Loucy (cell line): ENCODE data around the gene SCARB1.

Experiments
- EZH2phosphoT487 ChIP-seq: fragments of 200-600 bp; IDR thresholded peaks from 2 replicates; pipeline ENCODE4 v1.6.1; 2018; ENCODE audit warnings: antibody characterized with exemption, mild to moderate bottlenecking, moderate library complexity, borderline replicate concordance
- TF ChIP-seq, protein P1 (sequence below): fragments of 200-600 bp; sonication (generic); conservative IDR thresholded peaks from 2 replicates; pipeline ENCODE4 v1.5.1; 2014; ENCODE audit warnings: mild to moderate bottlenecking, antibody characterized with exemption, low read length

DNA sequence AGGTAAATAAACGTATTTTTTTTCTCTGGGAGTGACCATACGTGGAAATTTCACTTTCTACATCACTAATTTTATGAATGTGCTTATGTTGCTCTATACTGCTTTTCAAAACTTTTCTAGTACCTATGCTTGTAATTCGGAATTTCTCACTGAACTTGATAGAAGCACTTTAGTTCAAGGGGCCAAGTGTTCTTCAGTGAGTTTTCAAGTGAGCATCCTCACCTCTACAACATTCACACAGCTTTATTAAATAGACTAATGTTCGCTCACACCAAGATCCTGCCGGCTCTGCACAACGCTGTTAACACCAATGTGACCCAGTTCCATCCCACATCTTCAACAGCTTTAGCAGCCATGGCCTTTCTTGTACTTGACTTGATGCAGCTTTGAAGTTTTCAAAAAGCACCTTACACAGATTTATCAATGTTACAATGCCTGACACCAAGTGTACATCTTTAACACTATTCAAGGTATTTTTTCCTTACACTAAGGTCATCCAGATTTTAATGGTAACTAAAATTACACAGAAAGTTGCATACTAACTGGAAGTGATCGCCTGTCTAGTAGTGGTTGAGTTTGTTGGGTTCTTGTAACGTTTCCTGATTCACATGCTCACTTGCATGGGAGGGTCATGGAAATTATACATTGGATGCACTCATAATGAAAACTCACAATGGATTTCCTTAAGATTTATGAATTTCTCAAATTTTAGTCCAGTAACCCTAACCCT lies 46.3 kb upstream of the SCARB1 start:
- TF ChIP-seq, protein P1, sequence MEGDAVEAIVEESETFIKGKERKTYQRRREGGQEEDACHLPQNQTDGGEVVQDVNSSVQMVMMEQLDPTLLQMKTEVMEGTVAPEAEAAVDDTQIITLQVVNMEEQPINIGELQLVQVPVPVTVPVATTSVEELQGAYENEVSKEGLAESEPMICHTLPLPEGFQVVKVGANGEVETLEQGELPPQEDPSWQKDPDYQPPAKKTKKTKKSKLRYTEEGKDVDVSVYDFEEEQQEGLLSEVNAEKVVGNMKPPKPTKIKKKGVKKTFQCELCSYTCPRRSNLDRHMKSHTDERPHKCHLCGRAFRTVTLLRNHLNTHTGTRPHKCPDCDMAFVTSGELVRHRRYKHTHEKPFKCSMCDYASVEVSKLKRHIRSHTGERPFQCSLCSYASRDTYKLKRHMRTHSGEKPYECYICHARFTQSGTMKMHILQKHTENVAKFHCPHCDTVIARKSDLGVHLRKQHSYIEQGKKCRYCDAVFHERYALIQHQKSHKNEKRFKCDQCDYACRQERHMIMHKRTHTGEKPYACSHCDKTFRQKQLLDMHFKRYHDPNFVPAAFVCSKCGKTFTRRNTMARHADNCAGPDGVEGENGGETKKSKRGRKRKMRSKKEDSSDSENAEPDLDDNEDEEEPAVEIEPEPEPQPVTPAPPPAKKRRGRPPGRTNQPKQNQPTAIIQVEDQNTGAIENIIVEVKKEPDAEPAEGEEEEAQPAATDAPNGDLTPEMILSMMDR: no peak
- TF ChIP-seq EZH2phosphoT487: no peak
